ENCODE measurements around the gene CADM4.
"Not testable (repeated sequence)": the region's sequence is repeated elsewhere in the genome, so short reads cannot be mapped to it uniquely, and the experiment has no call there.

CADM4 gene

DNA sequence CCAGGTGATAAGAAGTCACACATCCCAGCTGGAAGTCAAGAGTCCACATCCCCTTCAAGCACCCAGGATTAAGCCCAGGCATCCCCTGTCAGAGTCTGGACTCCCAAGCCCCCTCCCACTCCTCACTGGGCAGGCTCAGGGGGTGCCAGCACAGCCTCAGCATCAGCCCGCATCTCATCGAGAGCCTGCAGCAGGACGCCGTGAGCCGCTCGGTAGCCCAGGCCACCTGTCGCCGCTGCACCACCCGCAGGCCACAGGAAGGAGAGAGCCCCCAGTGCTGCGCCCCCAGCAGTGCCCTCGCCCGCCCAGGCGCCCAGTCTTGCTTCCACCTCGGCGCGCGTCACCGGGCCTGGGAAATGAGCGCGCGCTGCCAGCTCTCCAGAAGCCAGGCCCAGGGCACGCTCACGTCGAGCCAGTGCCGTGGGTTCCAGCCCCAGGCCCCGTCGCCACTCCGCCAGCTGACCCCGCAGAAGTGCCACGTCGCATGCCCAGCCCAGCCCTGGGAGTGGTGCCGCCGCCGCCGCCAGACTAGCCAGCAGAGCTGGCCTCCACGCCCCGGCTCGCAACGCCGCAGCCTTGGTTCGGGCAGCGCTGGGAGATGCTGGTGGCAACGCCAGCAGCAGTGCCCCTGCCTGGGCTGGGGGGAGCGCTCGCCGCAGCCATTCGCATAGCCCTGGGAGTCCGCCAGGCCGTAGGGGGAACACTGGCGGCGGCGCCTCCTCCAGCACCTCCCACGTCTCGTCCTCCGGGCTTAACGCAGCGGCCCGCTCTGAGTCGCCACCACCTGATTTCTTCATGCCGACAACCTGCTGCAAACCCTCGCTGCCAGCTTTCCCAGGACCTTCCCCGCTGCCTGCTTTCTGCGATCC lies 47.5 kb downstream of the CADM4 start:
- Histone ChIP-seq H3K4me1 (ENCODE audit: insufficient read depth, low read length) (peaks cover 24% of the 10 kb centered on the region), H3K27ac (ENCODE audit: low read length) (no peak overlapping the region), H3K9me3 (ENCODE audit: insufficient read depth, low read length, severe bottlenecking) (no peaks in the 10 kb centered on the region), H3K4me3 (ENCODE audit: low read depth in 1 of 2, low read length in 2 of 2) (no peak overlapping the region), H3K9ac (ENCODE audit: low read depth, low read length) (no peak overlapping the region), H3K4me2 (ENCODE audit: insufficient read depth, low read length) (no peak overlapping the region), H3K79me2 (ENCODE audit: insufficient read depth, low read length) (peaks cover 33% of the 10 kb centered on the region), H3K27me3 (ENCODE audit: insufficient read depth, low read length, poor library complexity) (no peaks in the 10 kb centered on the region), H2AFZ (ENCODE audit: low read depth, low read length) (no peak overlapping the region), H4K20me1 (ENCODE audit: insufficient read depth, low read length) (peaks cover 20% of the 10 kb centered on the region; the same call in 1 of the 2 replicates), H3K36me3 (ENCODE audit: insufficient read depth, low read length) (peaks cover 33% of the 10 kb centered on the region)
- DNase-seq (no peak), ATAC-seq (ENCODE audit: insufficient read depth, low read depth) (no peak)
- no peak for TF ChIP-seq EZH2 (IDR thresholded peaks at IDR 0.05; ENCODE audit: borderline replicate concordance, low read depth, low read length, severe bottlenecking)
- TF ChIP-seq, protein P1, sequence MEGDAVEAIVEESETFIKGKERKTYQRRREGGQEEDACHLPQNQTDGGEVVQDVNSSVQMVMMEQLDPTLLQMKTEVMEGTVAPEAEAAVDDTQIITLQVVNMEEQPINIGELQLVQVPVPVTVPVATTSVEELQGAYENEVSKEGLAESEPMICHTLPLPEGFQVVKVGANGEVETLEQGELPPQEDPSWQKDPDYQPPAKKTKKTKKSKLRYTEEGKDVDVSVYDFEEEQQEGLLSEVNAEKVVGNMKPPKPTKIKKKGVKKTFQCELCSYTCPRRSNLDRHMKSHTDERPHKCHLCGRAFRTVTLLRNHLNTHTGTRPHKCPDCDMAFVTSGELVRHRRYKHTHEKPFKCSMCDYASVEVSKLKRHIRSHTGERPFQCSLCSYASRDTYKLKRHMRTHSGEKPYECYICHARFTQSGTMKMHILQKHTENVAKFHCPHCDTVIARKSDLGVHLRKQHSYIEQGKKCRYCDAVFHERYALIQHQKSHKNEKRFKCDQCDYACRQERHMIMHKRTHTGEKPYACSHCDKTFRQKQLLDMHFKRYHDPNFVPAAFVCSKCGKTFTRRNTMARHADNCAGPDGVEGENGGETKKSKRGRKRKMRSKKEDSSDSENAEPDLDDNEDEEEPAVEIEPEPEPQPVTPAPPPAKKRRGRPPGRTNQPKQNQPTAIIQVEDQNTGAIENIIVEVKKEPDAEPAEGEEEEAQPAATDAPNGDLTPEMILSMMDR (IDR thresholded peaks at IDR 0.05; ENCODE audit: borderline replicate concordance, extremely low read depth, low read length, poor library complexity, severe bottlenecking) = no peak

DNA sequence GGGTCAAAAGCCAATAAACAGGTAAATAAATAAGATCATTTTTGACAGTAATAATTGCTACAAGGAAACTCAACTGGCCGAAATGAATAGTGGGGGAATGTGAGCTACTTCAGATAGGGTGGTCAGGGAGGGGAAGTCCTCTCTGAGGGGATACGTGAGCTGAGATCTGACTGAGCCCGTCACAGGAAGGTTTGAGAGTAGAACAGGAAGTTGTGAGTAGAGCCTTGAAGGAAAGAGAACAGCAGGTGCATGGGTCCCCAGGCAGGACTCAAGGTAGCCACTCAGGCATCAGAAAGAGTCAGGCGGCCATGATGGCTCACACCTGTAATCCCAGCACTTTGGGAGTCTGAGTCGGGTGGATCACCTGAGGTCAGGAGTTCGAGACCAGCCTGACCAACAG lies 50.0 kb downstream of the CADM4 start:
- ATAC-seq (ENCODE audit: insufficient read depth, low read depth) = no peak
- Histone ChIP-seq H3K4me2 (ENCODE audit: insufficient read depth, low read length) (no peak overlapping the region), H3K4me1 (ENCODE audit: insufficient read depth, low read length) (peaks cover 11% of the 10 kb centered on the region), H4K20me1 (ENCODE audit: insufficient read depth, low read length) (peaks cover 20% of the 10 kb centered on the region; the same call in 1 of the 2 replicates), H3K36me3 (ENCODE audit: insufficient read depth, low read length) (peaks cover 38% of the 10 kb centered on the region), H3K79me2 (ENCODE audit: insufficient read depth, low read length) (peaks cover 15% of the 10 kb centered on the region), H2AFZ (ENCODE audit: low read depth, low read length) (no peak overlapping the region), H3K9ac (ENCODE audit: low read depth, low read length) (no peak overlapping the region), H3K4me3 (ENCODE audit: low read depth in 1 of 2, low read length in 2 of 2) (no peak overlapping the region), H3K27me3 (ENCODE audit: insufficient read depth, low read length, poor library complexity) (no peaks in the 10 kb centered on the region), H3K27ac (ENCODE audit: low read length) (no peak overlapping the region), H3K9me3 (ENCODE audit: insufficient read depth, low read length, severe bottlenecking) (no peaks in the 10 kb centered on the region)
- no peak for TF ChIP-seq EZH2 (IDR thresholded peaks at IDR 0.05; ENCODE audit: borderline replicate concordance, low read depth, low read length, severe bottlenecking)
- TF ChIP-seq, protein P1 (IDR thresholded peaks at IDR 0.05; ENCODE audit: borderline replicate concordance, extremely low read depth, low read length, poor library complexity, severe bottlenecking) = no peak
- DNase-seq = no peak

DNA sequence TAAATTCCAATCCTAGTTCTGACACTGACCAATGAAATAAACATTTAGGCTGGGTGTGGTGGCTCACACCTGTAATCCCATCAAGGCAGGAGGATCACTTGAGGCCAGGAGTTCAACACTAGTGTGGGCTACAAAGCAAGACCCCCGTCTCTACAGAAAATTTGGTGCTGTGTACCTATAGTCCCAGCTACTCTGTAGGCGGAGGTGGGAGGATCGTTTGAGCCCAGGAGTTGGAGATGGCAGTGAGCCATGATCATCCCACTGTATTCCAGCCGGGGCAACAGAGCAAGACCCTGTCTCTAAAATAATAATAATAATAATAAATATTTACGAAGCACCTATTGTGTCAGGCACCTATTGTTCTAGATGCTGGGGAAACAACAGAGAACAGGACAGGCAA lies 50.4 kb downstream of the CADM4 start:
- Histone ChIP-seq H3K9ac (ENCODE audit: low read depth, low read length) (no peak overlapping the region), H3K9me3 (ENCODE audit: insufficient read depth, low read length, severe bottlenecking) (no peaks in the 10 kb centered on the region), H3K27me3 (ENCODE audit: insufficient read depth, low read length, poor library complexity) (no peaks in the 10 kb centered on the region), H4K20me1 (ENCODE audit: insufficient read depth, low read length) (peaks cover 20% of the 10 kb centered on the region; the same call in 1 of the 2 replicates), H3K36me3 (ENCODE audit: insufficient read depth, low read length) (peaks cover 36% of the 10 kb centered on the region), H2AFZ (ENCODE audit: low read depth, low read length) (no peak overlapping the region), H3K4me3 (ENCODE audit: low read depth in 1 of 2, low read length in 2 of 2) (no peak overlapping the region), H3K4me2 (ENCODE audit: insufficient read depth, low read length) (no peak overlapping the region), H3K4me1 (ENCODE audit: insufficient read depth, low read length) (peaks cover 11% of the 10 kb centered on the region), H3K79me2 (ENCODE audit: insufficient read depth, low read length) (peaks cover 12% of the 10 kb centered on the region; the same call in 1 of the 2 replicates), H3K27ac (ENCODE audit: low read length) (no peak overlapping the region)
- no peak for ATAC-seq (ENCODE audit: insufficient read depth, low read depth)
- no peak for DNase-seq
- TF ChIP-seq EZH2 (IDR thresholded peaks at IDR 0.05; ENCODE audit: borderline replicate concordance, low read depth, low read length, severe bottlenecking) = no peak
- TF ChIP-seq, protein P1 (IDR thresholded peaks at IDR 0.05; ENCODE audit: borderline replicate concordance, extremely low read depth, low read length, poor library complexity, severe bottlenecking) = no peak

DNA sequence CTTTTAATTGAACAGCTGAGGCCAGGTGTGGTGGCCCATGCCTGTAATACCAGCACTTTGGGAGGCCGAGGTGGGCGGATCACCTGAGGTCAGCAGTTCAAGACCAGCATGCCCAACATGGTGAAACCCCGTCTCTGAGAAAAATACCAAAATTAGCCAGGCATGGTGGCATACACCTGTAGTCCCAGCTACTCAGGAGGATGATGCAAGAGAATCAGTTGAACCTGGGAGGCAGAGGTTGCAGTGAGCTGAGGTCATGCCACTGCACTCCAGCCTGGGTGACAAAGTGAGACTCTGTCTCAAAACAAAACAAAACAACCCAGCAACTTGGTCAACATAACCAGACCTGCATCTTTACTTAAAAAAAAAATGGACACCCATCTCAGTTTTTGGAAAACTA lies 52.6 kb downstream of the CADM4 start:
- not testable (repeated sequence) for H3K79me2 ChIP-seq (ENCODE audit: insufficient read depth, low read length); H3K4me3 ChIP-seq (ENCODE audit: low read depth in 1 of 2, low read length in 2 of 2); H3K27me3 ChIP-seq (ENCODE audit: insufficient read depth, low read length, poor library complexity); H3K27ac ChIP-seq (ENCODE audit: low read length); ATAC-seq (ENCODE audit: insufficient read depth, low read depth); DNase-seq; H3K4me2 ChIP-seq (ENCODE audit: insufficient read depth, low read length); H3K9ac ChIP-seq (ENCODE audit: low read depth, low read length); H3K9me3 ChIP-seq (ENCODE audit: insufficient read depth, low read length, severe bottlenecking); H3K4me1 ChIP-seq (ENCODE audit: insufficient read depth, low read length); H2AFZ ChIP-seq (ENCODE audit: low read depth, low read length)
- Histone ChIP-seq H3K36me3 (ENCODE audit: insufficient read depth, low read length) (peaks cover 14% of the 10 kb centered on the region), H4K20me1 (ENCODE audit: insufficient read depth, low read length) (0 out of 2 replicates have a peak, but pooled peaks cover 13% of the 10 kb centered on the region)
